Lung (tissue), 12 donors: ENCODE measurements around the gene GRIA1. TPM values are rescaled to one million over a fixed set of nuclear protein-coding genes. Genes with fewer than 3 reads are reported as not detected.

ENCODE experiments used
- ATAC-seq: fragments of 200-7000 bp; cut with Tn5 transposase; one replicate; pipeline ENCODE4 v1.9.1; 2020; ENCODE audit warnings: moderate number of reproducible peaks; ENCODE audit not compliant: insufficient read depth, low FRiP score
- DNase-seq, 3 donors: peaks; one replicate each; pipeline ENCODE4 v3.0.0-alpha.2; 2013 to 2017
- H3K27ac ChIP-seq, 2 donors: one replicate each; pipeline ENCODE4 v1.5.1; 2013; ENCODE audit warnings: mild to moderate bottlenecking in 2 of 2, moderate library complexity in 2 of 2, control low read depth in 1 of 2, inconsistent platforms in 1 of 2, low read depth in 1 of 2, low read length in 1 of 2
- H3K27me3 ChIP-seq, 3 donors: one replicate each; pipeline ENCODE4 v1.5.1; 2013; ENCODE audit warnings: low read length in 2 of 3; ENCODE audit not compliant: control insufficient read depth in 3 of 3, insufficient read depth in 3 of 3
- H3K36me3 ChIP-seq, 4 donors: one replicate each; pipeline ENCODE4 v1.5.1; 2013; ENCODE audit warnings: low read length in 4 of 4, mild to moderate bottlenecking in 1 of 4, moderate library complexity in 1 of 4; ENCODE audit not compliant: control insufficient read depth in 4 of 4, insufficient read depth in 4 of 4
- H3K4me1 ChIP-seq, 5 donors: one replicate each; pipeline ENCODE4 v1.5.1; 2013; ENCODE audit warnings: low read length in 5 of 5, mild to moderate bottlenecking in 2 of 5, moderate library complexity in 1 of 5; ENCODE audit not compliant: control insufficient read depth in 5 of 5, insufficient read depth in 5 of 5
- H3K4me3 ChIP-seq: one replicate; pipeline ENCODE4 v1.5.1; 2013; ENCODE audit warnings: mild to moderate bottlenecking, control low read depth, moderate library complexity
- H3K9ac ChIP-seq, 2 donors: one replicate each; pipeline ENCODE4 v1.5.1; 2013; ENCODE audit warnings: low read length in 2 of 2, control low read depth in 1 of 2; ENCODE audit not compliant: insufficient read depth in 1 of 2
- H3K9me3 ChIP-seq, 4 donors: one replicate each; pipeline ENCODE4 v1.5.1; 2013; ENCODE audit warnings: low read length in 3 of 4, mild to moderate bottlenecking in 1 of 4, moderate library complexity in 1 of 4; ENCODE audit not compliant: control insufficient read depth in 4 of 4, insufficient read depth in 3 of 4
- WGBS, 2 donors: extraction: QIAGEN DNeasy Blood & Tissue Kit; methylation state at CpG; one replicate each; pipeline ENCODE4 v1.1.7; 2013; 5-methylcytosine and 5-hydroxymethylcytosine counted together
- polyA plus RNA-seq, 2 donors: library from polyadenylated mRNA; stranded (reverse); fragments of 200-250 nt; gene quantifications; one replicate each; pipeline ENCODE4 v1.2.1, GENCODE V29; 2013
- total RNA-seq, 2 donors: library from RNA; depleted of rRNA in 1 of 2; stranded (reverse); fragments of >200 nt in 1 of 2; gene quantifications; one replicate each; pipeline ENCODE4 v1.2.1, GENCODE V29; 2014 to 2021
- TF ChIP-seq, protein P1 (sequence below): IDR thresholded peaks from 2 replicates; pipeline ENCODE4 v1.5.1; 2012; ENCODE audit warnings: mild to moderate bottlenecking; ENCODE audit errors: control extremely low read depth, extremely low read depth
- donor health status: control.
- donor health status: control.
- donor health status: Bipolar disorder and iron deficiency.
- donor health status: healthy.
- donor health status: DM: yes; HTN: yes; CAD: no.

Gene GRIA1
- total and polyA plus RNA-seq, 4 donors, result 1.1 to 12.5 (median 2.0) TPM

DNA sequence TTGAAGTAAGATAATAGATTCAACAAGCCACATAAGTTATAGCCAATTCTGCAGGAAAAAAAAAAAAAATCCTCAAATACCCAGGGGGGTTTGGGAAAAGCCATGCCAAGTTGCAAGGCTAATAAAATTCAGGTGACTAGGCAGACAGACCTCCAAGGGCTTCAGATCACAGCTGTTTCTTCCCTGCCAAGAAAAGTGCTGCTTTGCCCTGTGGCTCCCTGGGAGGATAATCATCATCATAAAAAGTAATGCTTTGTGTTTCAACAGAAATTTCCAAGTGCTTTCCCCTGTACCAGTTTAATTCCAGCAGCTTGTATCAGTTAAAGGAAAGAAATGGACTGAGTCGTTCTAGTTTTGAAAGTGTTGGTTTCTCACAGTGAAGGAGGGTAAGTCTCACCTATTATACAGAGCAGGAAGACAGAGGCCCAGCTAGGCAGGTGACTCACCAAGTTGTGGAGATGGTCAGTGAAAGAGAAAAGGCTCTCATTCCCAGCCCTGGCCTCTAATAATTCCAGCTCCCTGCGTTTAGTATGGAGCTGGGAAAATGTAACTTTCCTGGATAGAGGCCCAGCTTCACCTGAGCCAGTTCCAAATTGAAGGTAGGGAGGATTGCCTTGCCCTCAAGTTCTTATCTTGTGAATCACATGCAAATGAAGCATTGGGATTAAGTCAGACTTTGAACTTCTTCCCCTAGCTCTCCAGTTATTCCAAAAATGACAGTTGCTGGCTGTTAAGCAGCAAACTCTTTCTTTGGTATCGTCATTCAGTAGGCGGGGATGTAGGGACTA lies 263.4 kb downstream of the GRIA1 start:
- Histone ChIP-seq H3K4me3 (no peak overlapping the region), H3K9me3 (peaks cover 0 to 2% (median 0%) of the 10 kb centered on the region in 4 donors), H3K4me1 (no peaks in the 10 kb centered on the region), H3K9ac (no peak overlapping the region), H3K27me3 (no peaks in the 10 kb centered on the region), H3K36me3 (no peaks in the 10 kb centered on the region), H3K27ac (no peak overlapping the region)
- DNase-seq, result no peak
- WGBS, 2 donors, result 86 to 89% methylated on average over 4 of the region's 4 CpGs
- TF ChIP-seq, protein P1, sequence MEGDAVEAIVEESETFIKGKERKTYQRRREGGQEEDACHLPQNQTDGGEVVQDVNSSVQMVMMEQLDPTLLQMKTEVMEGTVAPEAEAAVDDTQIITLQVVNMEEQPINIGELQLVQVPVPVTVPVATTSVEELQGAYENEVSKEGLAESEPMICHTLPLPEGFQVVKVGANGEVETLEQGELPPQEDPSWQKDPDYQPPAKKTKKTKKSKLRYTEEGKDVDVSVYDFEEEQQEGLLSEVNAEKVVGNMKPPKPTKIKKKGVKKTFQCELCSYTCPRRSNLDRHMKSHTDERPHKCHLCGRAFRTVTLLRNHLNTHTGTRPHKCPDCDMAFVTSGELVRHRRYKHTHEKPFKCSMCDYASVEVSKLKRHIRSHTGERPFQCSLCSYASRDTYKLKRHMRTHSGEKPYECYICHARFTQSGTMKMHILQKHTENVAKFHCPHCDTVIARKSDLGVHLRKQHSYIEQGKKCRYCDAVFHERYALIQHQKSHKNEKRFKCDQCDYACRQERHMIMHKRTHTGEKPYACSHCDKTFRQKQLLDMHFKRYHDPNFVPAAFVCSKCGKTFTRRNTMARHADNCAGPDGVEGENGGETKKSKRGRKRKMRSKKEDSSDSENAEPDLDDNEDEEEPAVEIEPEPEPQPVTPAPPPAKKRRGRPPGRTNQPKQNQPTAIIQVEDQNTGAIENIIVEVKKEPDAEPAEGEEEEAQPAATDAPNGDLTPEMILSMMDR, result no peak
- no peak for ATAC-seq

DNA sequence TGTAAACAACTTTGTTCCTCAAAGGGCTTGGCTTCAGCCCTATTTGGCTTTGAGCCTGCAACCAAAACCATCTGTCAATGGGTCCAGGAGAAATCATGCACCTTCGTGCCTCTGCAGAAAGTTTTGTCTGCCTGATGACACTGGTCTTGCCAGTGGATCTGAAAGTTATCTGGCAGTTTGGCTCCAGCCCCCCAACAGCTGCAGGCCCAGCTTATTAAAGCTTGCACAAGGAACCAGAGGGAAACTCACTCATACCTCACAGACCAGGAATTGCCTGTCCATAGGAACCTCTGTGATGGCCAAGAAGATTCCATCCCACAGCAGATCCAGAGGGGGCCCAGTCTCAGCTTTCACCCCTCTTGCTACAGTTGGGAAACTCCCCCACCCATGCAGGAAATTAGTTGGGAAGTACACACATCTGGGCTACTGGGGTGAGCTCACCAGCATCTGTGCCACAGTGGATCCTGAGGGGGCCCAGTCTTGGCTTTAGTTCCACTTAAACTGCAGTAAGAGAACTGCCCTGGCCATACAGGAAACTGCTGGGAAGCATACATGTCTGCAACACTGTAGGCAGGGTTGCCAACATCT lies 265.5 kb downstream of the GRIA1 start:
- TF ChIP-seq, protein P1, result no peak
- WGBS, 2 donors, result 53 to 65% methylated on average over 1 of the region's 1 CpG
- Histone ChIP-seq H3K4me1 (no peaks in the 10 kb centered on the region), H3K36me3 (no peaks in the 10 kb centered on the region), H3K27me3 (no peaks in the 10 kb centered on the region), H3K4me3 (no peak overlapping the region), H3K9ac (no peak overlapping the region), H3K9me3 (peaks cover 0 to 2% (median 0%) of the 10 kb centered on the region in 4 donors), H3K27ac (no peak overlapping the region)
- ATAC-seq (no peak), DNase-seq (no peak)

GRCh38 chr5:153756540-153756939 lies 266.1 kb downstream of the GRIA1 start:
- WGBS, 2 donors, result 90 to 94% methylated on average over 2 of the region's 2 CpGs
- ATAC-seq (no peak), DNase-seq (no peak)
- Histone ChIP-seq H3K9me3 (peaks cover 0 to 2% (median 0%) of the 10 kb centered on the region in 4 donors), H3K36me3 (no peaks in the 10 kb centered on the region), H3K4me3 (no peak overlapping the region), H3K27me3 (no peaks in the 10 kb centered on the region), H3K4me1 (no peaks in the 10 kb centered on the region), H3K27ac (no peak overlapping the region), H3K9ac (no peak overlapping the region)
- TF ChIP-seq, protein P1, result no peak
